Thyroid gland (tissue), 4 donors: ENCODE measurements around the gene FGFR4.

Source experiments
- CTCF ChIP-seq, 6 experiments: fragments of 200-600 bp in 3 of 6; fragments of 450-650 bp in 3 of 6; sonication (generic) in 3 of 6; IDR thresholded peaks; one replicate each; pipeline ENCODE4 v1.5.1; 2016 to 2019; ENCODE audit warnings: antibody characterized with exemption in 6 of 6, mild to moderate bottlenecking in 2 of 6, inconsistent platforms in 1 of 6, moderate library complexity in 1 of 6
- POLR2A ChIP-seq, 2 donors: fragments of 450-650 bp; IDR thresholded peaks; one replicate each; pipeline ENCODE4 v1.6.1; 2017; ENCODE audit warnings: antibody characterized with exemption in 2 of 2, mild to moderate bottlenecking in 2 of 2, moderate library complexity in 1 of 2

- TF ChIP-seq CTCF (IDR thresholded peaks at IDR 0.05) (no peak), POLR2A (IDR thresholded peaks at IDR 0.05) (no peak)
Measured at GRCh38 chr5:177133853-177134696, 47.4 kb downstream of the FGFR4 start.
